ENCODE results near the gene WDR81.

WDR81 gene

DNA sequence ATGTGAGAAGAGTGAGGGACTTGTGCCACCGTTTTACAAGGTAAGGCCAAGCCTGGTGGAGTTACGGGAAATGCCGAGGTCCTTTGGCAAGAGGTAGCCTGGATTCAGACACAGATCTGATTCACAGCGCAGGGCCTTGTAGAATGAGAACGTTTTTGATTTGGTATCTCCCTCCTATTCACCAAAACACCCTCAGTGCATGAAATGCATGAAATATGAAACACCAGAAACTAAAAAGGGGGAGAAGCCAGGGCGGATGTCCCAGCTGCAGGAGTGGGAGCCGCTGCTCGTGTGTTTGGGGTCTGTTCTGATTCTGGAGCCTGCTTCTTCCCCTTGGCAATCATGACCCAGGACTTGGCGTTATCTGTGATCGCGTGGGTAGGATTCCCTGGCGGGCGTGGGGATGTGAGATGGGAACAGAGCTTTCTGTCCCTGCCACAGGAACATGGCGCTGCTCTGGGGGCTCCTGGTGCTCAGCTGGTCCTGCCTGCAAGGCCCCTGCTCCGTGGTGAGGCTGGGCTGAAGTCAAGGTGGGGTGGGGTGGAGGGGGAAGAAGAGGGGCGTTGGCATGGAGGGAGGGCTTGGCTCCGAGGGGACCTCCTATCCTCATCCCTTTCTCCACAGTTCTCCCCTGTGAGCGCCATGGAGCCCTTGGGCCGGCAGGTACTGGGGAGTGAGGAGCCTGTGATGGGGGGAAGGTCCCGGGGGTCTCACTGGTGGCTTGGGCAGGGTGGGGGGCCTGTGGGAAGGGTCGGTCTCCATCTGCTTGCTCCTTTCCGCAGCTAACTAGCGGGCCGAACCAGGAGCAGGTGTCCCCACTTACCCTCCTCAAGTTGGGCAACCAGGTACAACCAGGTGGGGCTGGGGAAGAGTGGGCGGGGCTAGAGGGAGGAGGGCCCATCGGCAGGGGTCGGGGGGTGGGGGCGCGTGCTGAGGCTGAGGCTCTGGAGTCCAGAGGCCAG, 20.3 kb downstream of the WDR81 start:
- TF ChIP-seq CTCF (IDR thresholded peaks at IDR 0.05; ENCODE audit: low read depth, low read length) = no peak
- no peak for DNase-seq (ENCODE audit: extremely low read depth, low read depth)

DNA sequence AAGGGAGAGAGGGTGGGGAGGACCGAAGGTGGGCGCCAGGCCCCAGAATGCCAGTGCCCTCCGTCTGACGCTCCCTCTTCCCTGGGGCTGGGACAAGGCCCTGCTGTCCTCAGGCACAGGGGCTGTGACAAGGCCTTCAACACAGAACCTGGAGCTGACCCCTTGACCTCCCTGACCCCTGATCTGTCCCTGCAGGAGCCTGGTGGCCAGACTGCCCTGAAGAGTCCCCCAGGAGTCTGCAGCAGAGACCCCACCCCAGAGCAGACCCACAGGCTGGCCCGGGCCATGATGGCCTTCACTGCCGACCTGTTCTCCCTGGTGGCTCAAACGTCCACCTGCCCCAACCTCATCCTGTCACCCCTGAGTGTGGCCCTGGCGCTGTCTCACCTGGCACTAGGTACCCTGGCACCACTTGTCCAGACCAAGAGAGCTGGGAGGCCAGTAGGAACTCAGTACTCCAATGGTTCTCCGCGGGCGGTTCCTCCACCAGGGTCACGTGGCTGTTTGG, 21.1 kb downstream of the WDR81 start:
- no peak for DNase-seq (ENCODE audit: extremely low read depth, low read depth)
- no peak for TF ChIP-seq CTCF (IDR thresholded peaks at IDR 0.05; ENCODE audit: low read depth, low read length)

DNA sequence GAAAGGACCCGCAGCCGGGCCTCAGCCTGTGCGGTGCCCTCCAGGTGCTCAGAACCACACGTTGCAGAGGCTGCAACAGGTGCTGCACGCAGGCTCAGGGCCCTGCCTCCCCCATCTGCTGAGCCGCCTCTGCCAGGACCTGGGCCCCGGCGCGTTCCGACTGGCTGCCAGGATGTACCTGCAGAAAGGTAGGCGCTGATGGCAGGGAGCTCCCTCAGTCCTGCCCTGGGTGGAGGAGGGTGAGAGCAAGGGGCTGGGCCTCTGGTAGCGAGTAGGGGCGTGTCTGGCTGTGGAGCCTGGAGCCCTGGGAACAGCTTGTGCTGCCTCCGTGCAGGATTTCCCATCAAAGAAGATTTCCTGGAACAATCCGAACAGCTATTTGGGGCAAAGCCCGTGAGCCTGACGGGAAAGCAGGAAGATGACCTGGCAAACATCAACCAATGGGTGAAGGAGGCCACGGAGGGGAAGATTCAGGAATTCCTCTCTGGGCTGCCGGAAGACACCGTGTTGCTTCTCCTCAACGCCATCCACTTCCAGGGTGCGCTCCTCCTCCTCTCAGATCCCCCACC, 22.6 kb downstream of the WDR81 start:
- no peak for DNase-seq (ENCODE audit: extremely low read depth, low read depth)

GRCh38 chr17:1750628-1751027, 26.1 kb downstream of the WDR81 start:
- no peak for DNase-seq (ENCODE audit: extremely low read depth, low read depth)
- no peak for TF ChIP-seq CTCF (IDR thresholded peaks at IDR 0.05; ENCODE audit: low read depth, low read length)

More for the DNA sequence above, 22.6 kb downstream of the WDR81 start:
- TF ChIP-seq CTCF (IDR thresholded peaks at IDR 0.05; ENCODE audit: low read depth, low read length) = no peak

DNA sequence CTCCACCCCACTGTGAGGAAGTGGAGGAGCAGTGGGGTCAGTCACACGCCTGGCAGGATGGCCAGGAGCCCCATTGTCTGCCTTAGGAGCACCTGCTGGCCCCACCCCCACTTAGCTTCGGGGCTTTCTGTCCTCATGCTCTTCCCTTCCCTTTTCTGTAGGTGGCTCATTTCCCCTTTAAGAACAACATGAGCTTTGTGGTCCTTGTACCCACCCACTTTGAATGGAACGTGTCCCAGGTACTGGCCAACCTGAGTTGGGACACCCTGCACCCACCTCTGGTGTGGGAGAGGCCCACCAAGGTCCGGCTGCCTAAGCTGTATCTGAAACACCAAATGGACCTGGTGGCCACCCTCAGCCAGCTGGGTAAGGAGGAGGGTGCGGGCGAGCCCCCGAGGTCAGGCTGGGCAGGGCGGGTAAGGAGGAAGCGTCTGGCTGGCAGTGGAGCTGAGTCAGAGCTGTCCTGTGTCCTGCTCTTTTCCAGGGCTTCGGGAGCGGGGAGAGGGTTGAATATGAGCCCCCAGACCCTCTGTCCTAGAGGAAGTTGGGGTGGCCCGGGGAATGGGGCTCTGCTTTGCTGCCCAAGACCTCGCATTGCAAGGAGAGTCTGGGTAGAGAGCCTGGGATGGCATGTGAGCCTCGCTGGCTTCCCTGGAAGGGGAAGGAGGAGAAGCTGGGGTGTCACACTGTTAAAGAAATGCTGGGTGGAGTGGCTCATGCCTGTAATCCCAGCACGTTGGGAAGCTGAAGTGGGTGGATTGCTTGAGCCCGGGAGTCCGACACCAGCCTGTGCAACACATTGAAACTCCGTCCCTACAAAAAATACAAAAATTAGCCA, 28.1 kb downstream of the WDR81 start:
- DNase-seq (ENCODE audit: extremely low read depth, low read depth) = no peak
- no peak for TF ChIP-seq CTCF (IDR thresholded peaks at IDR 0.05; ENCODE audit: low read depth, low read length)

- DNase-seq (ENCODE audit: extremely low read depth, low read depth) = no peak
- no peak for TF ChIP-seq CTCF (IDR thresholded peaks at IDR 0.05; ENCODE audit: low read depth, low read length)
Observed at GRCh38 chr17:1753767-1754429, 29.4 kb downstream of the WDR81 start.

All from AG09319 (cell line).